Neural progenitor cell (in vitro differentiated cells): Measurements from ENCODE around the gene TSTD1.

Source experiments
- CTCF ChIP-seq: fragments of 200-600 bp; sonication (generic); IDR thresholded peaks from 2 replicates; pipeline ENCODE4 v1.5.1; 2017; ENCODE audit warnings: antibody characterized with exemption, mild to moderate bottlenecking
- EZH2 ChIP-seq: fragments of 200-600 bp; sonication (generic); IDR thresholded peaks from 2 replicates; pipeline ENCODE4 v1.6.1; 2017; ENCODE audit warnings: antibody characterized with exemption, mild to moderate bottlenecking, moderate library complexity

GRCh38 chr1:161054805-161055204 lies 16.0 kb upstream of the TSTD1 start:
- TF ChIP-seq CTCF (peak; percentile 24), EZH2 (no peak)
